MCF 10A (cell line): ENCODE results near the gene RPS16. TPM values are rescaled to one million over a fixed set of nuclear protein-coding genes. Genes with fewer than 3 reads are reported as not detected.

Source experiments
- BruUV-seq: library from RNA; stranded (reverse); fragments of 400-500 nt; replicated peaks from 2 replicates; lab custom pipeline; 2021; lab: Mats Ljungman, UMichigan
- CTCF ChIA-PET: fragments of 300-600 bp; sonication (Branson Sonifier 250); formaldehyde crosslinking; extraction: SDS; loops from one replicate; lab custom pipeline; 2021; ENCODE audit warnings: antibody characterized with exemption, inconsistent platforms; lab: Yijun Ruan, JAX
- POLR2A ChIA-PET: fragments of 300-600, 350-650 bp; sonication (Branson Sonifier 250); formaldehyde crosslinking; extraction: SDS; loops from one replicate; lab custom pipeline; 2020; ENCODE audit warnings: antibody characterized with exemption, inconsistent platforms; lab: Yijun Ruan, JAX
- DNase-seq: peaks from one replicate; pipeline ENCODE4 v3.0.0-alpha.2; 2018; ENCODE audit not compliant: unreplicated experiment
- H3K27ac Mint-ChIP-seq: one replicate; pipeline ENCODE4 v1.8.0; 2022; ENCODE audit warnings: mild to moderate bottlenecking, low read depth, mixed read lengths; ENCODE audit not compliant: unreplicated experiment
- H3K27me3 Mint-ChIP-seq: one replicate; pipeline ENCODE4 v1.8.0; 2022; ENCODE audit warnings: mixed read lengths; ENCODE audit not compliant: insufficient read depth, unreplicated experiment
- H3K36me3 Mint-ChIP-seq: one replicate; pipeline ENCODE4 v1.8.0; 2022; ENCODE audit warnings: mild to moderate bottlenecking, moderate library complexity, mixed read lengths; ENCODE audit not compliant: insufficient read depth, unreplicated experiment
- H3K4me1 Mint-ChIP-seq: one replicate; pipeline ENCODE4 v1.8.0; 2022; ENCODE audit warnings: mixed read lengths; ENCODE audit not compliant: insufficient read depth, unreplicated experiment
- H3K4me3 Mint-ChIP-seq: one replicate; pipeline ENCODE4 v1.8.0; 2022; ENCODE audit warnings: mild to moderate bottlenecking, moderate library complexity, mixed read lengths; ENCODE audit not compliant: unreplicated experiment
- H3K9me3 Mint-ChIP-seq: one replicate; pipeline ENCODE4 v1.8.0; 2022; ENCODE audit warnings: mixed read lengths; ENCODE audit not compliant: unreplicated experiment
- CTCF ChIP-seq: fragments of 200-600 bp; IDR thresholded peaks from one replicate; pipeline ENCODE4 v1.8.0; 2022; ENCODE audit warnings: antibody characterized with exemption, mild to moderate bottlenecking; ENCODE audit not compliant: unreplicated experiment
- intact Hi-C: fragments of 100-400 bp; cut with micrococcal nuclease; formaldehyde crosslinking; loops from 2 replicates; pipeline ENCODE4 v1.14.1; 2022
- total RNA-seq: library from RNA; stranded (reverse); gene quantifications from 2 replicates; pipeline ENCODE4 v1.2.3, GENCODE V29; 2022

Gene RPS16
- total RNA-seq, 1 experiment from 2014 or later, result 2,909 TPM

GRCh38 chr19:39412100-39412866 is 23.5 kb downstream of the RPS16 start, which contains the start of gene PLEKHG2:
Gene PLEKHG2, plus strand, starts transcription at chr19:39412669. Its CDS starts 1,418 bp downstream, at chr19:39414087.
- Mint-ChIP-seq H3K27me3 (no peaks in the 10 kb centered on the region), H3K4me3 (peak within 1 kb of the TSS; percentile 94), H3K27ac (peak within 1 kb of the TSS; percentile 92), H3K36me3 (peaks cover 52% of the 10 kb centered on the region), H3K4me1 (peaks cover 26% of the 10 kb centered on the region), H3K9me3 (no peaks in the 10 kb centered on the region)
- intact Hi-C loops, result loop anchor here (1.0 to 2.0 kb wide), 4 partner anchors 10 to 299 kb away; no protein-coding TSS in a partner anchor
- ChIA-PET CTCF (interaction anchor here (0.6 to 1.9 kb wide), 13 partner anchors 11 to 384 kb away, joined by 3 to 80 read pairs (median 4); partner anchors contain the start of genes IFNL1, MED29 and PAF1), POLR2A (interaction anchor here (1.0 to 2.2 kb wide), 15 partner anchors 9 to 300 kb away, joined by 3 to 110 read pairs (median 5); partner anchors contain the start of genes EID2B, MED29, PAF1 and RPS16)
- peak; percentile 94 for TF ChIP-seq CTCF
- peak; percentile 100 for DNase-seq
- BruUV-seq, result no TSS peak

GRCh38 chr19:39411832-39412099 is 24.0 kb downstream of the RPS16 start:
- H3K4me1 Mint-ChIP-seq, result peaks cover 26% of the 10 kb centered on the region
- H3K36me3 Mint-ChIP-seq, result peaks cover 57% of the 10 kb centered on the region

DNA sequence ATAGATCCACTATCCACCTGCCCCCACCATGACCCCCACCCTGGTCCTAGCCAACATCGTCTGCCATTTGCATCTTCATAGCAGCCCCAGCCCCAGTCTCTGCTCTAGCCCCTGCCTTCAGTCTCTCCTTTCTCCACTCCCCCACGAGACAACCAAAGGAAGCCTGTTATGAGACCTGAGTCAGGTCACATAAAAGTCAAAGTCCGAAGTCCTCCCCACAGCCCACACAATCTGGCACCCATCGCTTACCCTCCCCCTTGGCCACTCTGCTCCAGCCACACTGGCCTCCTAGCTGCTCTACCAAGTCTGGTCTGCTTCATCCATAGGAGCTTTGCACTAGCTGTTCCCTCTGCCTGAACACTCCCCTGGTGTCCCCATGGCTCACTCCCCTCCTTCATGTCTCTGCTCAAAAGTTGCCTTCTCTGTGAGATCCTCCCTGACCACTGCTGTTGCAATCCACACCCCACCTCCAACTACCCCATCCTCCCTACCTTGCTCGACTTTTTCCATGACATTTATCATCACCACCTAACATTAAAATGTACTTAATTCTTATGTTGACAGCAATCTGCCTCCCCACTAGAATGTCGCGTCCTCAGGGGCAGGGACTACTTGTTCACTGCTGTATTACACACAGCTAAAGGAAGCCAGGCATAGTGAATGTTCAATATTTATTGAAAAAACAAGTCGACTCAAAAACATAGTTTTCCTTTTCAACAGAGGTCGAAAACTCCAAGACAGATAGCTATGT is 24.5 kb downstream of the RPS16 start:
- CTCF ChIA-PET, result interaction anchor here (0.6 to 1.9 kb wide), 16 partner anchors 8 to 1046 kb away, joined by 3 to 80 read pairs (median 5); partner anchors contain the start of genes MED29, PAF1 and RPS16
- intact Hi-C loops, result loop anchor here (1.0 kb wide), 3 partner anchors 14 to 289 kb away; no protein-coding TSS in a partner anchor
- BruUV-seq, result no TSS peak

More at GRCh38 chr19:39411832-39412099, 24.0 kb downstream of the RPS16 start:
- POLR2A ChIA-PET, result interaction anchor here (0.6 to 2.2 kb wide), 18 partner anchors 9 to 300 kb away, joined by 3 to 110 read pairs (median 4); partner anchors contain the start of genes EID2B, MED29, PAF1 and RPS16
- Mint-ChIP-seq H3K4me3 (peak overlapping the region; percentile 94), H3K27me3 (no peaks in the 10 kb centered on the region), H3K9me3 (no peaks in the 10 kb centered on the region), H3K27ac (peak overlapping the region; percentile 92)
- CTCF ChIA-PET, result interaction anchor here (0.6 to 1.9 kb wide), 18 partner anchors 9 to 384 kb away, joined by 3 to 80 read pairs (median 5); partner anchors contain the start of genes IFNL1, MED29, PAF1 and RPS16
- intact Hi-C loops, result loop anchor here (1.0 to 2.0 kb wide), 7 partner anchors 9 to 299 kb away; no protein-coding TSS in a partner anchor
- DNase-seq, result peak; percentile 97
- BruUV-seq, result no TSS peak
- TF ChIP-seq CTCF, result peak; percentile 76

More for the DNA sequence above, 24.5 kb downstream of the RPS16 start:
- Mint-ChIP-seq H3K4me3 (peak overlapping the region; percentile 94), H3K4me1 (peaks cover 29% of the 10 kb centered on the region), H3K36me3 (peaks cover 62% of the 10 kb centered on the region), H3K27me3 (no peaks in the 10 kb centered on the region), H3K27ac (peak overlapping the region; percentile 92), H3K9me3 (no peaks in the 10 kb centered on the region)
- DNase-seq, result peak; percentile 67
- no peak for TF ChIP-seq CTCF
- POLR2A ChIA-PET, result interaction anchor here (0.6 to 2.2 kb wide), 17 partner anchors 9 to 299 kb away, joined by 3 to 110 read pairs (median 5); partner anchors contain the start of genes EID2B, MED29, PAF1 and RPS16
